Measurements from ENCODE around the gene ATP8B1. TPM values are rescaled to one million over a fixed set of nuclear protein-coding genes. Genes with fewer than 3 reads are reported as not detected.

Gene ATP8B1
- total RNA-seq, 2 experiments from 2014 or later, result 0.18 to 0.38 TPM

DNA sequence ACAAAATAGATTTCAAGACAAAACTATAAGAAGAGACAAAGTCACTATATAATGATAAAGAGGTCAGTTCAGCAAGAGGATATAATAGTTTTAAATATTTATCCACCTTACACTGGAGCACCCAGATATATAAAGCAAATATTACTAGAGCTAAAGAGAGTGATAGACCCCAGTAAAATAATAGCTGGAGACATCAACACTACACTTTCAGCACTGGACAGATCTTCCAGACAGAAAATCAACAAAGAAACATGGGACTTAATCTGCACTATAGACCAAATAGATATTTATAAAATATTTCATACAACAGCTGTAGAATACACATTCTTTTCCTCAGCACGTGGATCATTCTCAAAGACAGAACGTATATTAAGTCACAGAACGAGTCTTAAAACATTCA, 86.6 kb downstream of the ATP8B1 start:
- TF ChIP-seq, protein P1, sequence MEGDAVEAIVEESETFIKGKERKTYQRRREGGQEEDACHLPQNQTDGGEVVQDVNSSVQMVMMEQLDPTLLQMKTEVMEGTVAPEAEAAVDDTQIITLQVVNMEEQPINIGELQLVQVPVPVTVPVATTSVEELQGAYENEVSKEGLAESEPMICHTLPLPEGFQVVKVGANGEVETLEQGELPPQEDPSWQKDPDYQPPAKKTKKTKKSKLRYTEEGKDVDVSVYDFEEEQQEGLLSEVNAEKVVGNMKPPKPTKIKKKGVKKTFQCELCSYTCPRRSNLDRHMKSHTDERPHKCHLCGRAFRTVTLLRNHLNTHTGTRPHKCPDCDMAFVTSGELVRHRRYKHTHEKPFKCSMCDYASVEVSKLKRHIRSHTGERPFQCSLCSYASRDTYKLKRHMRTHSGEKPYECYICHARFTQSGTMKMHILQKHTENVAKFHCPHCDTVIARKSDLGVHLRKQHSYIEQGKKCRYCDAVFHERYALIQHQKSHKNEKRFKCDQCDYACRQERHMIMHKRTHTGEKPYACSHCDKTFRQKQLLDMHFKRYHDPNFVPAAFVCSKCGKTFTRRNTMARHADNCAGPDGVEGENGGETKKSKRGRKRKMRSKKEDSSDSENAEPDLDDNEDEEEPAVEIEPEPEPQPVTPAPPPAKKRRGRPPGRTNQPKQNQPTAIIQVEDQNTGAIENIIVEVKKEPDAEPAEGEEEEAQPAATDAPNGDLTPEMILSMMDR (IDR thresholded peaks at IDR 0.05), result no peak
- no peak overlapping the region for H3K27ac Mint-ChIP-seq
- no peaks in the 10 kb centered on the region for H3K4me1 Mint-ChIP-seq (ENCODE audit: low read depth)
- intact Hi-C loops (cut with micrococcal nuclease), result no loop called here
- H3K9me3 Mint-ChIP-seq, result peaks cover 37% of the 10 kb centered on the region
- DNase-seq (no peak), ATAC-seq (no peak)
- no peaks in the 10 kb centered on the region for H3K27me3 Mint-ChIP-seq
- ChIA-PET POLR2A (no interaction called here), CTCF (no interaction called here)
- no peak overlapping the region for H3K4me3 Mint-ChIP-seq
- peaks cover 8% of the 10 kb centered on the region for H3K36me3 Mint-ChIP-seq (ENCODE audit: low read depth)

DNA sequence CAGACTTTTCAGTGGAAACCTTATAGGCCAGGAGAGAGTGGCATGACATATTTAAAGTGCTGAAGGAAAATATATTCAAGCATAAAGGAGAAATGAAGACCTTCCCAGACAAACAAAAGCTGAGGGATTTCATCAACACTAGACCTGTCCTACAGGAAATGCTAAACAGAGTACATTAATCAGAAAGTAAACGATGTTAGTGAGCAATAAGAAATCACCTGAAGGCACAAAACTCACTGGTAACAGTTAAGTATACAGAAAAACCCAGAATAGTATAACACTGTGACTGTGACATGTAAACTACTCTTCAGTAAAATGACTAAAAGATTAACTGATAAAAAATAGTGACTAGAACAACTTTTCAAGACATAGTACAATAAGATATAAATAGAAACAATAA, 87.4 kb downstream of the ATP8B1 start:
- no peak for ATAC-seq
- CTCF ChIA-PET, result no interaction called here

DNA sequence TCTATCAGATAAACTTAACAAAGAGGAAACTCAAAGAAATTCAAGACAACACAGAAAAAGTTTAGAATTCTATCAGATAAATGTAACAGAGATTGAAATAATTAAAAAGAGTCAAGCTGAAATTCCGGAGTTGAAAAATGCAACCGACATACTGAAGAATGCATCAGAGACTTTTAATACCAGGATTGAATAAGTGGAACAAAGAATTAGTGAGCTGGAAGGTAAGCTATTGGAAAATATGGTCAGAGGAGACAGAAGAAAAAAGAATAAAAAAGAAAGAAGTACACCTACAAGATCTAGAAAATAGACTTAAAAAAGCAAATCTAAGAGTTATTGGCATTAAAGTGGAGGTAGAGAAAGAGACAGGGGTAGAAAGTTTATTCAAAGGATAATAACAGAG, 88.0 kb downstream of the ATP8B1 start:
- intact Hi-C loops (cut with micrococcal nuclease), result no loop called here
- no peaks in the 10 kb centered on the region for H3K4me1 Mint-ChIP-seq (ENCODE audit: low read depth)

More for the DNA sequence above, 87.4 kb downstream of the ATP8B1 start:
- H3K4me1 Mint-ChIP-seq (ENCODE audit: low read depth), result no peaks in the 10 kb centered on the region
- no peak overlapping the region for H3K27ac Mint-ChIP-seq
- intact Hi-C loops (cut with micrococcal nuclease), result no loop called here
- no peak overlapping the region for H3K4me3 Mint-ChIP-seq
- H3K27me3 Mint-ChIP-seq, result no peaks in the 10 kb centered on the region
- DNase-seq, result no peak
- peaks cover 37% of the 10 kb centered on the region for H3K9me3 Mint-ChIP-seq
- TF ChIP-seq, protein P1 (IDR thresholded peaks at IDR 0.05), result no peak
- peaks cover 8% of the 10 kb centered on the region for H3K36me3 Mint-ChIP-seq (ENCODE audit: low read depth)
- POLR2A ChIA-PET, result no interaction called here

DNA sequence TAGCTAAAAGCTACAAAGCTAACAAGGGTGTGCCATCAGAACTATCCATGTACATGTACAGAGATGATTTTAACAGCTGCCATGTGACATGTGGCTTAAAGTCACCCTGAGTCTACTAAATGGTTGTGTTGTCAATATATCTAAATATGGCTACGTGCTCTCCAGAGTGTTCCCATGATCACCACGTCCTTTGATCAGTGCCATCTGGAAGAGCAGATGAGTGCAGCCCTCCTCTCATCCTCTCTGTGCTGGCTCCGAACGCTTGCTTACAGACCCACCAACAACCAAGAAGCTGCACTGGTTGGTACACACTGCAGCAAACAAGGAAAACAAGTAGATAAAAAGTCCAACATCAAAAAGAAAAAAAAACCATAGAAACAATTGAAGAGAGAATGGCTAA, 92.9 kb downstream of the ATP8B1 start:
- ATAC-seq (no peak), DNase-seq (no peak)
- ChIA-PET CTCF (no interaction called here), POLR2A (no interaction called here)
- Mint-ChIP-seq H3K4me1 (ENCODE audit: low read depth) (no peaks in the 10 kb centered on the region), H3K27me3 (no peaks in the 10 kb centered on the region), H3K4me3 (no peak overlapping the region), H3K36me3 (ENCODE audit: low read depth) (peaks cover 11% of the 10 kb centered on the region), H3K27ac (no peak overlapping the region), H3K9me3 (peaks cover 26% of the 10 kb centered on the region)
- TF ChIP-seq, protein P1 (IDR thresholded peaks at IDR 0.05), result no peak
- intact Hi-C loops (cut with micrococcal nuclease), result no loop called here

More for the DNA sequence above, 88.0 kb downstream of the ATP8B1 start:
- ChIA-PET CTCF (no interaction called here), POLR2A (interaction anchor here (0.6 kb wide), 1 partner anchor 48 kb away, joined by 4 read pairs; no protein-coding TSS in a partner anchor)
- Mint-ChIP-seq H3K4me3 (no peak overlapping the region), H3K36me3 (ENCODE audit: low read depth) (peaks cover 8% of the 10 kb centered on the region), H3K9me3 (peaks cover 41% of the 10 kb centered on the region), H3K27me3 (no peaks in the 10 kb centered on the region), H3K27ac (no peak overlapping the region)
- DNase-seq (no peak), ATAC-seq (no peak)
- TF ChIP-seq, protein P1 (IDR thresholded peaks at IDR 0.05), result no peak

DNA sequence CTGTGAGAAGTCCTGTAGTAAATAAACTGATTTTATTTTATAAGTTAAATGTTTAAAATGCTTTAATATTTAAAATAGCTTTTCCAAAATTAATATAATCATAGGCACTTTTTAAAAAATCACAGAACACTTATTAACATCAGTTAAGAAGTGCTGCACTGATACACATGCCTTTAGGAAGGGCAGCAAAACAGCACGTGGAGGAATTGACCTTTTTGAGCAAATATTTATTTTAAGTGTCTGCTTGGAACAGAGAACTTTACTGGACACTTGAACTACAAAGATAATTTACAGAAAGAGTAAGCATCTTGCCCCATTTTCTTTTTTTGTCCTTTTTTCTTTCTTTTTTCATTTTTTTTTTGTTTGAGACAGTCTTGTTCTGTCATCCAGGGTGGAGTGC, 93.8 kb downstream of the ATP8B1 start:
- CTCF ChIA-PET, result no interaction called here
- TF ChIP-seq, protein P1 (IDR thresholded peaks at IDR 0.05), result no peak
- no peaks in the 10 kb centered on the region for H3K4me1 Mint-ChIP-seq (ENCODE audit: low read depth)
- POLR2A ChIA-PET, result no interaction called here
- H3K9me3 Mint-ChIP-seq, result peaks cover 19% of the 10 kb centered on the region
- ATAC-seq (no peak), DNase-seq (no peak)
- no peak overlapping the region for H3K27ac Mint-ChIP-seq
- no peaks in the 10 kb centered on the region for H3K27me3 Mint-ChIP-seq
- H3K4me3 Mint-ChIP-seq, result no peak overlapping the region
- peaks cover 8% of the 10 kb centered on the region for H3K36me3 Mint-ChIP-seq (ENCODE audit: low read depth)
- intact Hi-C loops (cut with micrococcal nuclease), result no loop called here

Data from activated CD8-positive, alpha-beta T cell treated with anti-CD3 and anti-CD28 coated beads for 36 hours (primary cell).